WERI-Rb-1 (cell line): ENCODE measurements around the gene AAR2.

Source experiments
- DNase-seq: peaks from one replicate; pipeline ENCODE4 v3.0.0-alpha.2; 2020
- H3K27ac ChIP-seq: fragments of 250-450 bp; sonication (Bioruptor Pico); 2 replicates; pipeline ENCODE4 v1.5.1; 2020; ENCODE audit warnings: mild to moderate bottlenecking, moderate library complexity
- H3K27me3 ChIP-seq: fragments of 250-450 bp; sonication (Bioruptor Pico); 2 replicates; pipeline ENCODE4 v1.5.1; 2021; ENCODE audit warnings: mild to moderate bottlenecking, low read depth, moderate library complexity; ENCODE audit not compliant: insufficient read depth, severe bottlenecking
- H3K36me3 ChIP-seq: fragments of 250-450 bp; sonication (Bioruptor Pico); 2 replicates; pipeline ENCODE4 v1.5.1; 2020; ENCODE audit warnings: mild to moderate bottlenecking, moderate library complexity
- H3K4me3 ChIP-seq: 2 replicates; pipeline ENCODE4 v1.5.1; 2011; ENCODE audit warnings: low read depth, mild to moderate bottlenecking, control low read depth, low read length
- H3K9me3 ChIP-seq: fragments of 250-450 bp; sonication (Bioruptor Pico); 2 replicates; pipeline ENCODE4 v1.5.1; 2021; ENCODE audit warnings: mild to moderate bottlenecking, moderate library complexity; ENCODE audit not compliant: severe bottlenecking
- TF ChIP-seq, protein P1 (sequence below): IDR thresholded peaks from 2 replicates; pipeline ENCODE4 v1.5.1; 2011; ENCODE audit warnings: low read depth, mild to moderate bottlenecking, control low read depth, inconsistent platforms, low read length

Gene AAR2

DNA sequence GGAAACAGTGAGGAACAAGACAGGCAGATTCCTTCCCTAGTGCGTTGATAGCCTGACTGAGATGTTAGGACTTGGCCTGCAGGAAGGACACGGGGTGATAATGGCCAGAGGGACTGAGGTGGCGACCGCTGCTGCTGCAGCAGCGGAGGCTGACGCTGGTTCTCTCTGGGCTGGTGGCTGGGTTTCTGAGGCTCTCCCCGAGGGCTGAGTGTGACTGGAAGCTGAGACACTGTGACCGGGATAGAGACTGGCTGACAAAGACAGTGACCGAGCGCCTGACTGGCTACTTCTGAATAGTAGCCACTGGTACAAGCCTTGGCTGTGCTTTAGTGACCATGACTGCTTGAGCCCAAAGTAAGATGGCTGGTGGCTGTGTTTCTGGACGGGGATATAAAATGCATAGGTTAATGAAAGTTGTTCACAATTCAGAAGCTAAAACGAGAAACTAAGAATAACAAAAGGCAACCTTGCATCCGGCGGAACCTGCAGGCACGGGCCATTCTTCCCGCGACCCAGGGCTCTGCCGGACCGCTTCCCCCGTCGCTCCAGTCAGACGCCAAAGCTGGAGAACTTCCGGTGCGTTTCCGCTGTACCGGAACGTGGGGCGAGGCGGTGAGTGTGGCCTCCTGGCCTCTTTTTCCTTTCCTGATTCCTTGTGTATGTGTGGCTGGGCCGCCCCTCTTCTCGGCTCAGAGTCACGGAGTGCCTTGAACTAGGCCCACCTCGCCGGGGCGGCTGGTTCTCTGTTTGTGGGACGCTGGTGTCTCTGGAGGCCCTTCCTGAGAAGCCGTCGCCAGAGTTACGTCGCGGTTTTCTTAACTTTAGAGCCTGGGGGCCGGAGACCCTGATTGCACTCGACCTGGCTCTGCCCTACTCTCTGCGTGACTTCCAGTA is at the start of gene AAR2:
Gene AAR2, plus strand, starts transcription at position 587 of the 894 bp plus-strand sequence. CDS start 3,391 bp downstream, outside the sequence.
- TF ChIP-seq, protein P1, sequence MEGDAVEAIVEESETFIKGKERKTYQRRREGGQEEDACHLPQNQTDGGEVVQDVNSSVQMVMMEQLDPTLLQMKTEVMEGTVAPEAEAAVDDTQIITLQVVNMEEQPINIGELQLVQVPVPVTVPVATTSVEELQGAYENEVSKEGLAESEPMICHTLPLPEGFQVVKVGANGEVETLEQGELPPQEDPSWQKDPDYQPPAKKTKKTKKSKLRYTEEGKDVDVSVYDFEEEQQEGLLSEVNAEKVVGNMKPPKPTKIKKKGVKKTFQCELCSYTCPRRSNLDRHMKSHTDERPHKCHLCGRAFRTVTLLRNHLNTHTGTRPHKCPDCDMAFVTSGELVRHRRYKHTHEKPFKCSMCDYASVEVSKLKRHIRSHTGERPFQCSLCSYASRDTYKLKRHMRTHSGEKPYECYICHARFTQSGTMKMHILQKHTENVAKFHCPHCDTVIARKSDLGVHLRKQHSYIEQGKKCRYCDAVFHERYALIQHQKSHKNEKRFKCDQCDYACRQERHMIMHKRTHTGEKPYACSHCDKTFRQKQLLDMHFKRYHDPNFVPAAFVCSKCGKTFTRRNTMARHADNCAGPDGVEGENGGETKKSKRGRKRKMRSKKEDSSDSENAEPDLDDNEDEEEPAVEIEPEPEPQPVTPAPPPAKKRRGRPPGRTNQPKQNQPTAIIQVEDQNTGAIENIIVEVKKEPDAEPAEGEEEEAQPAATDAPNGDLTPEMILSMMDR, result no peak
- peak; percentile 83 for DNase-seq
- Histone ChIP-seq H3K9me3 (no peaks in the 10 kb centered on the region), H3K27me3 (no peaks in the 10 kb centered on the region), H3K36me3 (peaks cover 32% of the 10 kb centered on the region), H3K27ac (peak within 1 kb of the TSS; percentile 93), H3K4me3 (peak within 1 kb of the TSS; percentile 93)

- no peak for DNase-seq
- no peaks in the 10 kb centered on the region for H3K9me3 ChIP-seq
- peaks cover 12% of the 10 kb centered on the region; the same call in 1 of the 2 replicates for H3K36me3 ChIP-seq
- TF ChIP-seq, protein P1, result no peak
- no peak overlapping the region for H3K27ac ChIP-seq
- no peaks in the 10 kb centered on the region for H3K27me3 ChIP-seq
- no peak overlapping the region for H3K4me3 ChIP-seq
These were observed 42.1 kb upstream of the AAR2 start for GRCh38 chr20:36193977-36194712.

DNA sequence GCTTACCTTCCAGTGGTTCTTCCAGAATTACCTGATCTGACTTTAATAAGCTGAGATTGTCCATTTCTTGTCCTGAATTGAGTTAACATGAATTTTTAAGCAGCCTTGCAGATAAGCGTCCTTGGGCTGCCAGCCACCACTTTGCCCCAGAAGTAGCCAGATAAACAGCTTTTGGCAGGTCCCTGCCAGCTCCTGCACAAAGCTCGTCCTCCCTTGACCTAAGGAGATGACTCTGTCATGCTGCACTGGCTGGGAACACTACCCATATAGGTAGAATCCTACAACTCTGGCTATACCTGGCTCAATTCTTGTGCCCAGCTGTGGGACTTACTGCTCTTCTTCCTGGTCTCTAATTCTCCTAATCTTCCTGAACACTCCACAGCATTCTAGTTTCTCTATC is 39.6 kb upstream of the AAR2 start:
- H3K9me3 ChIP-seq, result no peaks in the 10 kb centered on the region
- H3K27ac ChIP-seq, result peak overlapping the region; percentile 57
- H3K36me3 ChIP-seq, result peaks cover 5% of the 10 kb centered on the region; the same call in 1 of the 2 replicates
- no peaks in the 10 kb centered on the region for H3K27me3 ChIP-seq
- H3K4me3 ChIP-seq, result no peak overlapping the region
- DNase-seq, result no peak
- TF ChIP-seq, protein P1, result no peak

GRCh38 chr20:36197271-36197670 is 39.0 kb upstream of the AAR2 start:
- H3K27me3 ChIP-seq, result no peaks in the 10 kb centered on the region
- no peak overlapping the region for H3K4me3 ChIP-seq
- peaks cover 4% of the 10 kb centered on the region; the same call in 1 of the 2 replicates for H3K36me3 ChIP-seq
- H3K27ac ChIP-seq, result peak overlapping the region; percentile 57
- H3K9me3 ChIP-seq, result no peaks in the 10 kb centered on the region
- peak; percentile 74 for DNase-seq
- TF ChIP-seq, protein P1, result no peak

DNA sequence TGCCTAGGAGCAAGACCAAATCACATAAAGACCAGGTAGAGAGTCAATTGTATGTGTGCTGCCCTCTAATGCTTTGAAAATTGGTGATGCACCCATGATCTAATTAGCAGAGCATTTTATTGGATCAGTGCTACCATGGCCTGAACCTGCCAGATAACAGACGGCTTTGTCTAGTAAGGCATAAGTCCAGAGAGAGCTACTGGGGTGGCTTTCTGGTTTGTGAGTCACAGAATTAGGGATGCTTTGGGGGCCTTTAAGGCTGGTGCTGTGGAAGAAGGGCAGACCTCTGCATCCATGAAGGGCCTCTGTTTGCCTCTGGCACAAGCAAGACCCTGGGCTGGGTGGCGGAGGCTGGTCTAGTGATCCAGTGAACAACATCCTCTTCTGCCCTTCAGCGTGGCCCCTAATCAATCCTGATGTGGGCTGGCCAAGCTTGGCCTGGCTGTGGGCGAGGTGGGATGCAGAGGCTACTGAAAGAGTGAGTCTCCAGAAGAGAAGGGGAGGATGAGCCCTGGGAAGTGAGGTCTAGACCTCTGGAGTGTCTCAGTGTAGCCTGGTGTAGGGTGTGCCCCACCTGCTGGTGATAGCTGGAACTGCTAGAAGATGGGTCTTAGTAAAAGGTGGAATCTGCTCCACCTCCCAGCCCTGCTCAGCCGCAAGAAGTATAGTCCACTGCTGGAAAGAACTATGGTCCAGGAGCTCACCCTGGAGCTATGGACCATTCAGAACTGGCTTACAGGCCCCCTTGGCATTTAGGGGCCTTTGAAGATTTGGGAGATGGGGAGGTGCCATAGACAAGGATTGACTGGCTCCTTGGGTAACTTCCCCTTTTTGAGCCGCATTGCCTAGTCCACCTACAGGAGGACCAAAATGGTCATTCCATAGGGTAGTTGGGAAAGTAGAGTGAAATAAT is 36.7 kb upstream of the AAR2 start:
- peaks cover 2% of the 10 kb centered on the region; the same call in 1 of the 2 replicates for H3K36me3 ChIP-seq
- TF ChIP-seq, protein P1, result peak; percentile 92
- H3K9me3 ChIP-seq, result no peaks in the 10 kb centered on the region
- no peak overlapping the region for H3K4me3 ChIP-seq
- peak; percentile 91 for DNase-seq
- H3K27ac ChIP-seq, result peak overlapping the region; percentile 49
- no peaks in the 10 kb centered on the region for H3K27me3 ChIP-seq
